H9 (cell line): Measurements from ENCODE around the gene CYP24A1. TPM values are rescaled to one million over a fixed set of nuclear protein-coding genes. Genes with fewer than 3 reads are reported as not detected.

Source experiments
- DNase-seq: peaks from one replicate; pipeline ENCODE4 v3.0.0-alpha.2; 2017
- H2AFZ ChIP-seq: one replicate; pipeline ENCODE4 v1.6.1; 2013; ENCODE audit warnings: mild to moderate bottlenecking, low read length, control low read depth, moderate library complexity
- H2AK5ac ChIP-seq: 2 replicates; pipeline ENCODE4 v1.6.1; 2013; ENCODE audit warnings: low read length, control low read depth, mixed read lengths; ENCODE audit not compliant: insufficient read length
- H2BK120ac ChIP-seq: one replicate; pipeline ENCODE4 v1.6.1; 2013; ENCODE audit warnings: low read depth, mild to moderate bottlenecking, low read length, control low read depth, inconsistent platforms; ENCODE audit not compliant: poor library complexity, severe bottlenecking
- H2BK12ac ChIP-seq: 2 replicates; pipeline ENCODE4 v1.6.1; 2013; ENCODE audit warnings: low read length, control low read depth, mixed read lengths, low read depth; ENCODE audit not compliant: insufficient read length
- H2BK15ac ChIP-seq: 2 replicates; pipeline ENCODE4 v1.6.1; 2013; ENCODE audit warnings: low read depth, low read length, control low read depth
- H2BK20ac ChIP-seq: one replicate; pipeline ENCODE4 v1.6.1; 2013; ENCODE audit warnings: low read depth, mild to moderate bottlenecking, low read length, control low read depth, inconsistent platforms; ENCODE audit not compliant: poor library complexity, severe bottlenecking
- H2BK5ac ChIP-seq: 2 replicates; pipeline ENCODE4 v1.6.1; 2013; ENCODE audit warnings: low read length, control low read depth, mixed read lengths; ENCODE audit not compliant: insufficient read length
- H3K14ac ChIP-seq: 2 replicates; pipeline ENCODE4 v1.6.1; 2013; ENCODE audit warnings: low read length, control low read depth; ENCODE audit not compliant: insufficient read depth
- H3K18ac ChIP-seq: 2 replicates; pipeline ENCODE4 v1.6.1; 2013; ENCODE audit warnings: low read depth, mild to moderate bottlenecking, mixed read lengths, low read length, control low read depth; ENCODE audit not compliant: insufficient read length
- H3K23ac ChIP-seq: 2 replicates; pipeline ENCODE4 v1.6.1; 2013; ENCODE audit warnings: low read length, control low read depth, mixed read lengths, low read depth; ENCODE audit not compliant: insufficient read length
- H3K23me2 ChIP-seq: 2 replicates; pipeline ENCODE4 v1.6.1; 2013; ENCODE audit warnings: low read depth, mild to moderate bottlenecking, mixed read lengths, low read length, control low read depth; ENCODE audit not compliant: insufficient read length, poor library complexity, severe bottlenecking
- H3K27ac ChIP-seq: 2 replicates; pipeline ENCODE4 v1.5.1; 2013; ENCODE audit warnings: low read length, control low read depth, mixed read lengths, low read depth; ENCODE audit not compliant: insufficient read length
- H3K27me3 ChIP-seq: 2 replicates; pipeline ENCODE4 v1.6.1; 2013; ENCODE audit warnings: low read length, control low read depth, inconsistent platforms; ENCODE audit not compliant: insufficient read depth
- H3K4ac ChIP-seq: 2 replicates; pipeline ENCODE4 v1.6.1; 2013; ENCODE audit warnings: low read depth, mild to moderate bottlenecking, control low read depth, inconsistent platforms, low read length, moderate library complexity
- H3K4me1 ChIP-seq: 2 replicates; pipeline ENCODE4 v1.6.1; 2013; ENCODE audit warnings: low read length, control low read depth, inconsistent platforms; ENCODE audit not compliant: insufficient read depth
- H3K4me2 ChIP-seq: 2 replicates; pipeline ENCODE4 v1.6.1; 2013; ENCODE audit warnings: low read length, control low read depth, mixed read lengths; ENCODE audit not compliant: insufficient read length, insufficient read depth
- H3K56ac ChIP-seq: 2 replicates; pipeline ENCODE4 v1.6.1; 2013; ENCODE audit warnings: low read depth, mild to moderate bottlenecking, mixed read lengths, low read length, control low read depth; ENCODE audit not compliant: insufficient read length
- H3K79me1 ChIP-seq: 2 replicates; pipeline ENCODE4 v1.6.1; 2013; ENCODE audit warnings: low read depth, mild to moderate bottlenecking, moderate library complexity, low read length, control low read depth, inconsistent platforms; ENCODE audit not compliant: insufficient read depth, poor library complexity, severe bottlenecking
- H3K79me2 ChIP-seq: 2 replicates; pipeline ENCODE4 v1.6.1; 2013; ENCODE audit warnings: low read length, control low read depth, inconsistent platforms; ENCODE audit not compliant: insufficient read depth
- H3K9ac ChIP-seq: 2 replicates; pipeline ENCODE4 v1.6.1; 2013; ENCODE audit warnings: low read length, control low read depth, mixed read lengths; ENCODE audit not compliant: insufficient read length; ENCODE audit errors: extremely low read depth
- H3K9me3 ChIP-seq: one replicate; pipeline ENCODE4 v1.6.1; 2013; ENCODE audit warnings: low read depth, low read length, inconsistent platforms; ENCODE audit not compliant: control insufficient read depth
- H3T11ph ChIP-seq: one replicate; pipeline ENCODE4 v1.6.1; 2013; ENCODE audit warnings: mild to moderate bottlenecking, low read length, control low read depth, inconsistent platforms
- H4K20me1 ChIP-seq: one replicate; pipeline ENCODE4 v1.6.1; 2013; ENCODE audit not compliant: control insufficient read depth, insufficient read length, insufficient read depth
- H4K5ac ChIP-seq: 2 replicates; pipeline ENCODE4 v1.6.1; 2013; ENCODE audit warnings: low read depth, mild to moderate bottlenecking, mixed read lengths, low read length, control low read depth; ENCODE audit not compliant: insufficient read length
- H4K8ac ChIP-seq: replicated peaks from 2 replicates; pipeline ENCODE4 v1.6.1; 2013; ENCODE audit warnings: low read length, control low read depth, mixed read lengths, low read depth; ENCODE audit not compliant: insufficient read length
- H4K91ac ChIP-seq: 2 replicates; pipeline ENCODE4 v1.6.1; 2013; ENCODE audit warnings: low read depth, mild to moderate bottlenecking, moderate library complexity, mixed read lengths, low read length, control low read depth; ENCODE audit not compliant: insufficient read length
- H3K27ac Mint-ChIP-seq, 3 experiments: 2 replicates in 2 of 3; 3 replicates in 1 of 3; pipeline ENCODE4 v1.8.0; 2020 to 2021; ENCODE audit warnings: mixed read lengths in 3 of 3, mild to moderate bottlenecking in 1 of 3, moderate library complexity in 1 of 3
- H3K27me3 Mint-ChIP-seq: 2 replicates; pipeline ENCODE4 v1.8.0; 2021; ENCODE audit warnings: low read depth, mild to moderate bottlenecking, moderate library complexity, mixed read lengths
- H3K36me3 Mint-ChIP-seq, 3 experiments: 2 replicates in 2 of 3; 3 replicates in 1 of 3; pipeline ENCODE4 v1.8.0; 2020 to 2021; ENCODE audit warnings: low read depth in 3 of 3, mixed read lengths in 3 of 3; ENCODE audit not compliant: insufficient read depth in 1 of 3
- H3K4me1 Mint-ChIP-seq, 2 experiments: 2 replicates each; pipeline ENCODE4 v1.8.0; 2020; ENCODE audit warnings: mixed read lengths in 2 of 2
- H3K4me3 Mint-ChIP-seq, 2 experiments: 2 replicates in 1 of 2; 3 replicates in 1 of 2; pipeline ENCODE4 v1.8.0; 2020 to 2021; ENCODE audit warnings: mild to moderate bottlenecking in 2 of 2, mixed read lengths in 2 of 2, moderate library complexity in 1 of 2
- H3K9me3 Mint-ChIP-seq, 2 experiments: 2 replicates in 1 of 2; 3 replicates in 1 of 2; pipeline ENCODE4 v1.8.0; 2020; ENCODE audit warnings: mild to moderate bottlenecking in 2 of 2, mixed read lengths in 2 of 2, moderate library complexity in 1 of 2
- WGBS: extraction: QIAGEN DNeasy Blood & Tissue Kit; methylation state at CpG from one replicate; pipeline ENCODE4 v1.1.7; 2013; ENCODE audit warnings: missing lambda C conversion rate, low lambda C conversion rate, mixed read lengths; ENCODE audit not compliant: insufficient read length; ENCODE audit errors: extremely low coverage; 5-methylcytosine and 5-hydroxymethylcytosine counted together
- total RNA-seq: library from RNA; stranded (reverse); gene quantifications from 2 replicates; pipeline ENCODE4 v1.2.1, GENCODE V29; 2021
- TF ChIP-seq, protein P1 (sequence below): fragments of 200-600 bp; sonication (generic); conservative IDR thresholded peaks from 3 replicates; pipeline ENCODE4 v1.8.0; 2021; ENCODE audit warnings: antibody characterized with exemption, mild to moderate bottlenecking

The CYP24A1 gene
- total RNA-seq, 1 experiment from 2014 or later: not detected

DNA sequence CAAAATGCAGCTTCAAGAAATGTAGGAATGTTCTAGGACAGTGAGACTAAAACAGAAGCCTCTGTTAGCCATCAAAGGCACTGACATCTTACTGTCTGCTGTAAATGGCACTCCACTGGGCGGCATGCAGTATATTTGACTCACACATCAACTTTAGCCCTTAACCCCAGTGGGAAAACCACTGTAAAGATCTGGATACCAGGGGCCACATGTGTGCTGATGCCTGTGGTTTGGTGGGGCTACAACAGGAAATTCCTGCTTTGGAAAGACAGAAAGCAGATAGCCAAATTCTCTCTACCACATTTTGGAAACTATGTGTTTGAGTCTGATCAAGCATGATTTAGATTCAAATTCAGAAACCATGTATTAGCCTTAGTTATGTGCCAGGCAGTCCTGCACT lies 38.4 kb upstream of the CYP24A1 start:
- Histone ChIP-seq H2BK5ac (no peak overlapping the region), H4K91ac (no peak overlapping the region), H4K20me1 (no peaks in the 10 kb centered on the region), H4K8ac (no peak overlapping the region), H3K9ac (no peak overlapping the region), H3K23me2 (peaks cover 7% of the 10 kb centered on the region), H3K14ac (no peak overlapping the region), H2BK20ac (no peak overlapping the region), H2BK15ac (no peak overlapping the region), H3K79me1 (peaks cover 3% of the 10 kb centered on the region), H2BK120ac (no peak overlapping the region), H3K9me3 (no peaks in the 10 kb centered on the region), H3K56ac (no peak overlapping the region), H3K4ac (no peak overlapping the region), H3T11ph (no peak overlapping the region), H2BK12ac (no peak overlapping the region), H4K5ac (no peak overlapping the region), H3K79me2 (peaks cover 34% of the 10 kb centered on the region; the same call in 1 of the 2 replicates), H3K4me2 (no peak overlapping the region), H3K23ac (no peak overlapping the region), H3K18ac (no peak overlapping the region), H2AK5ac (no peak overlapping the region), H2AFZ (no peak overlapping the region), H3K27ac (no peak overlapping the region), H3K4me1 (no peaks in the 10 kb centered on the region), H3K27me3 (no peaks in the 10 kb centered on the region)
- WGBS: no CpG with 5 or more reads among the region's 1 CpG
- Mint-ChIP-seq H3K4me3 (no peak overlapping the region), H3K4me1 (peaks cover 15 to 17% of the 10 kb centered on the region in 2 experiments), H3K27ac (no peak overlapping the region), H3K9me3 (no peaks in the 10 kb centered on the region), H3K36me3 (peaks cover 32 to 54% (median 37%) of the 10 kb centered on the region in 3 experiments; a peak in 6 of 7 replicates), H3K27me3 (no peaks in the 10 kb centered on the region)
- no peak for DNase-seq
- TF ChIP-seq, protein P1, sequence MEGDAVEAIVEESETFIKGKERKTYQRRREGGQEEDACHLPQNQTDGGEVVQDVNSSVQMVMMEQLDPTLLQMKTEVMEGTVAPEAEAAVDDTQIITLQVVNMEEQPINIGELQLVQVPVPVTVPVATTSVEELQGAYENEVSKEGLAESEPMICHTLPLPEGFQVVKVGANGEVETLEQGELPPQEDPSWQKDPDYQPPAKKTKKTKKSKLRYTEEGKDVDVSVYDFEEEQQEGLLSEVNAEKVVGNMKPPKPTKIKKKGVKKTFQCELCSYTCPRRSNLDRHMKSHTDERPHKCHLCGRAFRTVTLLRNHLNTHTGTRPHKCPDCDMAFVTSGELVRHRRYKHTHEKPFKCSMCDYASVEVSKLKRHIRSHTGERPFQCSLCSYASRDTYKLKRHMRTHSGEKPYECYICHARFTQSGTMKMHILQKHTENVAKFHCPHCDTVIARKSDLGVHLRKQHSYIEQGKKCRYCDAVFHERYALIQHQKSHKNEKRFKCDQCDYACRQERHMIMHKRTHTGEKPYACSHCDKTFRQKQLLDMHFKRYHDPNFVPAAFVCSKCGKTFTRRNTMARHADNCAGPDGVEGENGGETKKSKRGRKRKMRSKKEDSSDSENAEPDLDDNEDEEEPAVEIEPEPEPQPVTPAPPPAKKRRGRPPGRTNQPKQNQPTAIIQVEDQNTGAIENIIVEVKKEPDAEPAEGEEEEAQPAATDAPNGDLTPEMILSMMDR: no peak
